GM19463 (cell line): ENCODE data around the gene MAML3.

Experiments
- ATAC-seq: cut with Tn5 transposase; IDR thresholded peaks from one replicate; pipeline ENCODE4 v1.9.1; 2021; ENCODE audit warnings: mild to moderate bottlenecking, moderate library complexity; ENCODE audit not compliant: unreplicated experiment

MAML3 gene

DNA sequence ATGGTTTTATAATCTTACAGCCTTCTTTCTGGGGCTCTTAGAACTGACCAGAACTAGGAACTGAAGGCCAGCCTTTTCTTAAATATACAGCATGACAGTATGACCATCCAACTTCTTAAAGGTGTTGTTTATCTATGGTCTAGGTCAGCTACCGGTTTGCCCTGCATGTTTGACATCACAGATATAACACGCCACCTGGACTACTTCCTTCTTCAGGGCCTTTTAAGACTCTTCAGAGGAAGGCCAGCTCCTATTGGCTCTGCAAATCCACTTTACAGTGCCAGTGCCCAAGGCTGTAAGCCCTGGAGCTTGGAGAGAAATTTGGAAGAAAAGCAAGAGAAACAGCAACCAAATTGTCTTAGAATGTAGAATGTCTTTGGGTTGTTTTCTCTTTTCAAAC, 302.9 kb downstream of the MAML3 start:
- no peak for ATAC-seq

DNA sequence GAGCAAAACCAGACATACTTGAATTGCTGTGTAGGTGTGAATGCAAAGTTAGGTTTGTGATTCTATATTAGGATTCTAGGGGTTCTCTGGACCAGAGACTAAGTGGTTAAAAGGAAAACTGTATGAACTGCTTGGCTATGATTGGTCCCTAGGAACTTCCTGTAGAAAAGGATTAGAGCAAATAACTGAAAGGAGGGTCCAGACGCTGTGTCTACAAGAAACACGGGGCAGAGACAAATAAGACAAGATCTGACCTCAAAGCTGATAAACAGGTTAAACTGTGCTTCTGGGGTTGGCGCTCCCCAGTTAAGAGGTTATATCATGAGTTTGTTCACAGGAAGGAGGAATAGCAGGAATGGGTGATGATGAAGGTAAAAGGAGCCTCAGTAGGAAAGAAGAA, 304.8 kb downstream of the MAML3 start:
- ATAC-seq = no peak

DNA sequence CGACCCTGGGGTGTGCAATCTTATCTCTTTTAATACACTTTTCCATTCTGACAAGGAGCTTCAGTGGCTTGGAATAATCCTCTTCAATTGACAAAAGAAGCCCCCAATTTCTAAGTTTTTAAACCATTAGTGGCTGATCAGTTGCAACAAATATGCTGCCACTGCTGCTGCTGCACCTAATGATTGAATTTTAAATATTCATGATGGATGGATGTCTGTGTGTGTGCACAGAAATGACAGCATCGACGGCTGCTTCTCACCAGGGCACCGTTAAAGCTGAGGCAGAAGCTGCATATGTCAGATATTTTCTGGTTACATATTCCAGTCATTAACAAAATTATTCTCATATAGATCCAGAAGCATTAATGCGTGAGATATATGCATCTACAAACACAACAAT, 306.0 kb downstream of the MAML3 start:
- no peak for ATAC-seq

GRCh38 chr4:139847602-139848001, 306.4 kb downstream of the MAML3 start:
- no peak for ATAC-seq

GRCh38 chr4:139846766-139847165, 307.2 kb downstream of the MAML3 start:
- ATAC-seq = no peak

GRCh38 chr4:139845453-139846093, 308.4 kb downstream of the MAML3 start:
- ATAC-seq = no peak

GRCh38 chr4:139844459-139845036, 309.4 kb downstream of the MAML3 start:
- no peak for ATAC-seq

- no peak for ATAC-seq
Measured at GRCh38 chr4:139844057-139844456, 309.9 kb downstream of the MAML3 start.

DNA sequence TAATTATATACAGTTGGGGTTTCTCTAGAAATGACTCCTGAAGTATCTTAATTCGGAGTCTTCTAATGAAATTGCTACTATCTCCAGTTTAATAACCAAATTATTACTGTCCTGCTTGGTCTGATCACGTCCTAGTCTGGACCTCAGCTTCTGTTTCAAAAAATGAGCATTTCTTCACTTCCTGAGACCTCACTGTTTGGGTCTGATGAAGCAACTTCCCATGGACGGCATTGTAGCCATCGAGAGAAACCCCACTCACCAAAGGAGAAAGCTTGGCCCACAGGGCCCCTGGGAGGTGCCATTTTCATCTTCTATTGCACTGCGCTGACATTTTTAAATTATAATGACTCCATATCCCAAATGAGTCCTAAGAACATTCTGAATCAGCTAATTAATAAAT, 310.3 kb downstream of the MAML3 start:
- ATAC-seq = no peak

DNA sequence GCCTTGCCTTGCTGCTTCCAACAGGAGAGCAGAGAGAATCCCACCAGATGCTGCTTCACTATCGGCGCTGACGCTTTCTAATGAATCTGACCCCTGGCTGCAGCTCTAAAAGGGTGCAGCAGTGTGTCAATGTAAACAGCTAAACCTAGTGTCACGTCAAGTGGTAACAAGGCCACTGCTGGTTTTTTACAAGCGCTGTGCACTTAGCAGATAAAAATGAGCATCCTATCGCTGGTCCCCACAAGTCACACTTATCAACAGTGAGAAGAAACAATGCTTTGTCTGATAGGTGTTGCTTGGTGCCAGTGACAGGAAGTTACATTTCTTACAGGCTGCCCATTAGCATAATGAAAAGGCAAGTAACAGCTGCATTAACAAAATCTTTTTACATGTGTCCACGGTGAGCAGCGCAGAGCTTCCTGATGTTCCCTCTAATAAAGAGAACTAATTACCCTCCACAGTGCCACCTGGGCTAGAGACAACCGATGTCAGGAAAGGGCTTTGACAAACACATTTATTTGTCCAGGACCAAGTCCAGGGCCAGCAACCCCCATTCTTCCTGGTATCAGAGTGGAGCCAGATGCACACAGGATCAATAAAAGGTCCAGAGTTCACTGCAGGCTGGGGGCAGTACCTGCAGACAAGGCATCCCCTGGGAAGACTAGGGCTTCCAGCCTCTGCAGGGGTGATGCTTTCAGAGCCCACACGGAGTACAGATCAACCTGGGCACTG, 312.4 kb downstream of the MAML3 start:
- no peak for ATAC-seq

DNA sequence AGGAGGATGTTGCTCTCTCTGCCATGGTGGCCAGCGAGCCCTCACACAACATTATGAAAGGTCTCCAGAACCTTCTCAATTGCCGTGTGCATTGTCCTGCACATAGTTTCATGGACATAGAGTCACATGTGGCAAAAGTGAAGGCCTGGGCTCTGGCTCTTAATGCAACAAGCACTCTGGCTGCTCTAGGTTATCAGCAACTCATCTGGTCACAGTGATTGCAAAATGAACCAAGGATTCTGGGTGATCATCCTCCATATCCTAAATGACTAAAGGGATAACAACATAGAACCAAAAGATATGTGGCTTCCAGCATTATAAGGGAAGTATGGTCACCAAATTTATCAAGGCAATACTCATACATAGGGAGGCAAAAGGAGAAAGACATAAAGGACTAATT, 313.2 kb downstream of the MAML3 start:
- ATAC-seq = no peak

DNA sequence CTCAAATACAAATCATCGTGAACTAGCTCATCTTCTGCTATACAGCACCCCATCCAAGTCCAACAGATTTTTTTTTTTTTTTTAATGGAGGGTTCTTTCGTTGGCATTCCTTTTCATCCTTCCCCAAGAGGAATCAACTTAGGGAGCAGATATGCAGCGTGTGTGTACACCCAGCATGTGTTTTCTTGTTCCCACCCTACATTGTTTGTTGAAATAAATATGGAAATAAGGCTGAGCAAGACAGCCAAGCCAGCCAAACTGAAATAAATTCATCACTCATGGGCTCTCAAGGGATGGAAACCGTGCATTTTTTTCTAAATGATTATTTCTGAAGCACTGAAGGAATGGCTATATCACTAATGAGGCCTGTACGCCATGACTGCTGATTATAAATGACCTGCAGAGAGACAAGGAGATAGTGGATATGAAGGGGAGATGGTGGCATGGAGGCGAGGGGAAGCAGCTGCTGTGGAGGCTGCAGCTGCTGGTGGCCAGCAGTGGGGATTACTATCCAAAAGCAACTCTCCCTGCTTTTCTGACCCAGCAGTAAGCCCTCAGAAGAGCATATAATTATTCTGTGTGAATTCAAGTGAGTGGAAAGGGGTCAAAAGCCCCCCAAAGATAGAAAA, 314.5 kb downstream of the MAML3 start:
- ATAC-seq = no peak

- no peak for ATAC-seq
Measured at GRCh38 chr4:139838811-139839210, 315.2 kb downstream of the MAML3 start.

DNA sequence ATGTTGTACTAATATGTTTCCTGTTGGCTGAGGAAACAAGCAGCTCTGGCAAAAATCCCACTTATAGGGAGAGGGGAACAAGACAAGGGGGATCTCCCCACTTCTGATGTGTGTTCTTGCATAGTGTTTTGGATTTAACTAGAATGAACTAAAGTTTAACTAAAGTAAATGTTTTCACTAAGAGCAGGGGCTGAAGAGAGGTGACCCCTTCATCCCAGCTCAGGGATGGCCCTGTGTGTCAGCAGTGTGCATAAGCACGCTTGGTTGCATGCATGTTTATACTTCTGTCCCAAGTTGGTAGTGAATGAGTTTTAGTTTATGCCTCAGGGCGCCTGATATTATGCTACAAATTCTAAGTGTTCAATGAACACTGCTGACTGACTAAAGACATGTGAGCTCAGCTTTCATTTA, 319.0 kb downstream of the MAML3 start:
- no peak for ATAC-seq

- no peak for ATAC-seq
Measured at GRCh38 chr4:139834226-139834662, 319.7 kb downstream of the MAML3 start.

DNA sequence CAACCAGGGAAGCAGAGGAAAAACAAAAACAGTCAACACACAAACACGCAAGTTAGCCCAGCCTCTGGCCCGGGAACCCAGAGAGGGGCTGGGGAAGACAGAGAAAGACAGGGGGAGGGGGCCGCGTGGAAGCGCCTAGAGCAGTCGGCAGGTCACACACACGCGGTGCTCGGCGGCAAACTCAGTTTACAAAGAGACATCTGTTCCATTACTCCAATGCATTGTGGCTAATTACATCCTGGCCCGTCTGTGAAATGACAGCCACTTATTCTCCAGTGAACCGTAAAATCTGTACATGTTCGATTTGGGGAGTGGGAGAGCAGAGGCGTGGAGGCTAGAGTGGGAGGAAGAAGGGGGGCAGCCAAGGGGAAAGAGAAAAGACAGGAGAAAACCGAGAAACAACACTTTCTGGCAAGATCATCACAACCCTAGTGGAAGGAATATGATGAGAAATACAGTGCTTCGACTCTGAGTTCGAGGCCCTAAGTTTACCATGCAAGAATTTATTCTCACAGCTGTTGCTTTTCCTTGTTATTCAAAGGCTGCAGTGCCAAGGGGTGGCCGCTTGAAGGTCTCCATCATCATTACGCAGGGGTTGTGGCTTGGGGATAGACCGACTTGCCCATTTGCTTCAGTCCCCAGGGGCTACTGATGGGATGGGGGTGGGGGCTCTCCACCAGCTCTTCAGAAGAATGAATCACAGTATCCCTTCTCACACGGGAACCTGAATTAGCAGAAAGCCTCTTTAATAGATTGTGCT, 320.7 kb downstream of the MAML3 start:
- no peak for ATAC-seq

DNA sequence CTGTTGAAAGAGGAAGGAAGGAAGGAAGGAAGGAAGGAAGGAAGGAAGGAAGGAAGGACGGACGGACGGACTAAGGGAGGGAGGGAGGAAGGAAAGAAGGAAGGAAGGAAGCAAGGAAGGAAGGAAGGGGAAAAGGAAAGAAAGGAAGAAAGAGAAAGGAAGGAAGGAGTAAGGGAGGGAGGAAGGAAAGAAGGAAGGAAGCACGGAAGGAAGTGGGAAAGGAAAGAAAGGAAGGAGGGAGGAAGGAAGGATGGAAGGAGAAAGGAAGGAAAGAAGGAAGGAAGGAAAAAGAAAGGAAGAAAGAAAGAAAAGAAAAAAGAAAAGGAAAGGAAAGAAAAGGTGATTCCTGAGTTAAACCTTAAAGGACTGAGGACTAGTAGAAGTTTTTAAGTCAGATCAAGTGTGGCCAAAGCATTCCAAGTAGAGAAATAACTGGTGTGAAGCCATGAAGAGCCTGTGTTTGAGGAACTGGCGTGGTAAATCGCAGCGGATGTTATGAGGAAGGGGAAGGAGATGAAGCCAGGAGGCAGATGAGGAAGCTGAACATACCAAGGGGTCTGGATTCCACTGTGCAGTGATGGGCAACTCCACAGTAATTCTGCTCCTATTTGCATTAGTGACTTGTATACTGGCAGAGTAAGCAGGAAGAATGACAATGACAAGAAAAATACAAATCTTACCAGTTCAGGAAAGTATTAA, 324.9 kb downstream of the MAML3 start:
- ATAC-seq = no peak

DNA sequence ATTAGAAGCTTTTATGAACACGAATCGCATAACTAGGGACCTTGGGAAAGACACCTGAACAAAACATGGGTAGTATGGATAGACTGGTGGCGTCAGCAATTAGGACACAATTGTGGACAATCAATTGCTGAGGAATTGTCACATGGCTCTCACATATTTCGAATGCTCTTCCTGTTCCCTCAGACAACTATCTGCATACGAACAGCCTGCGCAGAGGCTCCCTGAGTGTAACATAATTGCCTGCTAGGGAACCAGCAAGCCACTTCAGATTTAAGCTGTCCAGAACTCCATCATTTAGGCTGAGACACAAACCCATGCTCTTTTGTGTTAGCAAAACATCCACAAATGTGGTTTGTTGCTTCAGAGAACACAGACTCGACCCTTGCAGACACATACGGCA, 327.6 kb downstream of the MAML3 start:
- no peak for ATAC-seq

- no peak for ATAC-seq
Measured at GRCh38 chr4:139825523-139826014, 328.4 kb downstream of the MAML3 start.

DNA sequence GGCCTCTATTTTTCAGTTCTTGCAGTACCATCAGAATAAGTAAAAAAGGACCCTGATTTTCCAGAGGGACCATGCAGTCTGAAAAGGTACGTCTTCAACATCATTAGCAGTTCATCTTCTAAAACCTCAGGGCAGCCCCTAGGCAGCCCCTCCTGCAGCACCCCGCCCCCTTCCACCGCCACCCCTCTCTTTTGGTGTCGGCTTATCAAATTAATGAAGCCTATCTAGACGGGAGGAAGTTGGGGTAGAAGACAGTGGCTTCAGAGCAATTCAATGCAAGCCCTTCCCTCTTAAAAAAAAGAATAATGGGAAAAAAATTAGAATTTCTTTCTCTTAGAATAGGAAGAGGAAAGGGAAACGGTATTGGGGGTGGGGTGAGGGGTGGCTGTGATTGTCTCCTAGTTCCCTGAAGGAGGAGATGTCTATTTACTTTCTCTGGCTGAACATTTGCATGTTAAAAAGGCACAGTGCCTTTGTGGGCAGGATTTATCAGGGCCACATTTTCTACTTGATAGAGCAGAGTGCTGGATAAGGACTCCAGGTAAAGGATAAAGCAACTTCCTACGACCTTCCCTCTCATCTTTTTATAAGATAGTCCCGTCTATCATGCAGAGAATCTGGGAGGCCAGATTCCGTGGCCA, 329.0 kb downstream of the MAML3 start:
- ATAC-seq = no peak
